H1 (cell line): ENCODE results near the gene SAMD15. TPM values are rescaled to one million over a fixed set of nuclear protein-coding genes. Genes with fewer than 3 reads are reported as not detected.

Experiments
- BACH1 ChIP-seq: IDR thresholded peaks from 2 replicates; pipeline ENCODE4 v1.6.1; 2012; ENCODE audit warnings: low read length, improper control_type of control experiment
- GTF2F1 ChIP-seq: IDR thresholded peaks from 2 replicates; pipeline ENCODE4 v1.6.1; 2012; ENCODE audit warnings: low read depth, low read length, improper control_type of control experiment, borderline replicate concordance
- MAX ChIP-seq: IDR thresholded peaks from 2 replicates; pipeline ENCODE4 v1.6.1; 2012; ENCODE audit warnings: inconsistent platforms
- TEAD4 ChIP-seq: IDR thresholded peaks from 2 replicates; pipeline ENCODE4 v1.6.1; 2012; ENCODE audit warnings: low read depth, low read length, inconsistent platforms, mixed read lengths
- polyA plus RNA-seq, 7 experiments: library from polyadenylated mRNA; depleted of rRNA in 3 of 7; stranded (reverse) in 5 of 7; unstranded in 2 of 7; fragments of >200 nt in 5 of 7; fragments of 200-250 nt in 2 of 7; gene quantifications; 1 replicate in 5 of 7; 2 replicates in 1 of 7; 4 replicates in 1 of 7; pipeline versions ENCODE4 v1.2.1 to v1.2.3, GENCODE V29; 2011 to 2013; ENCODE audit warnings: missing spikeins in 2 of 7, mixed read lengths in 2 of 7
- total RNA-seq: library from RNA; stranded (reverse); fragmentation: NEBNext Ultra II Directional; extraction: Animal tissue kit (Norgen Biotek cat#: 25700); gene quantifications from 2 replicates; pipeline ENCODE4 v1.2.1, GENCODE V29; 2021

SAMD15 gene
- total and polyA plus RNA-seq, 2 of the 8 experiments (the other 6 are each of a cell fraction or from before 2014, with no cell fraction given) = 0.17 to 1.0 TPM

DNA sequence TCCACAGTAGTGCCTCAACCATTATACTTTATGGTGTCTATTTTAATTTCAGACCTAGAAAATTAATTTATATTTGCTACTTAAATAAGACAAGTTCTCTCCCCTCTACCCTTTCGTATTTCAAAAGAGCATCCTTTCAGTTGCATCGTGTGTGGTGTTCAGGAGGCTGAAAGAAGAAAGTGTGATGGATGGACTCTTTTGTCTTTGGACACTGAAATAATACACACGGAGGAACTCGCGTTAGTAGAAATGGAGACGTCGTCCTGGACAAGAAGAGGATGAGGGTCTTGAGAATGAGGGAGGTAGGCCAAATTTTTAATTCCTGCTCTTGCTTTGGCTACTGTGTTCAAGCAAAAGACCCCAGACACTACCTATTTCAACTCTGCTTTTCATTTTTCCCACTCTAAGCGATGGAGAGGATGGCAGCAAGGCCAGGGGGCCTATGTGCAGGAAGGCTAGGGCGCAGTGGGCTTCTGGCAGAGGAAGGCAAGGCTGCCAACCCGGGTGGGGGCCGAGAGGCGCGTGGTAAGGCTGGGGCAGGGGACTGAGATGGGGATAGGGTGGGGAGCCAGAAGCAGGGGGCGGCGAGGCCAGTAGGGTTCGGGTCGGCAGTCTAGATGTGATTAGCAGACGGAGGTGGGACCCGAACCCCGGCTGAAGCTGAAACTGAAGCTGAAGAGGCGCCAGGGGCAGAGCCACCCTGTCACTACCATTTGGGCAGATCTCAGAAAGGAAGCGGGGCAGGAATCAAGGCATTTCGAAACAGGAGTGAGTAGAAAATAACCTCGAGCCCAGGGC is 1.0 kb upstream of the SAMD15 start (continued):
- TF ChIP-seq GTF2F1 = no peak
- TF ChIP-seq MAX = no peak
- TF ChIP-seq TEAD4 = no peak
- no peak for TF ChIP-seq BACH1
- TF ChIP-seq, all 59 proteins: peak for 0
